Measurements from ENCODE around the gene ERFE. TPM values are rescaled to one million over a fixed set of nuclear protein-coding genes. Genes with fewer than 3 reads are reported as not detected.

ERFE gene
- total RNA-seq, 4 donors from 2014 or later = 0.83 TPM; not detected in 3

- no peak for TF ChIP-seq POLR2A (IDR thresholded peaks at IDR 0.05)
- intact Hi-C loops (cut with DNase I; ENCODE audit: low total_unique reads) = no loop called here
- H3K27ac ChIP-seq = no peak overlapping the region
- no peaks in the 10 kb centered on the region for H3K9me3 ChIP-seq
- H3K36me3 ChIP-seq = no peaks in the 10 kb centered on the region
- peaks cover 5 to 12% of the 10 kb centered on the region in 2 donors for H3K4me1 ChIP-seq
- H3K27me3 ChIP-seq = no peaks in the 10 kb centered on the region
- no peak for DNase-seq
- H3K4me3 ChIP-seq = no peak overlapping the region
These were observed 12.9 kb downstream of the ERFE start for GRCh38 chr2:238171575-238172187.

- TF ChIP-seq POLR2A (IDR thresholded peaks at IDR 0.05) = no peak
- TF ChIP-seq CTCF (IDR thresholded peaks at IDR 0.05) = no peak
- Histone ChIP-seq H3K9me3 (no peaks in the 10 kb centered on the region), H3K27me3 (no peaks in the 10 kb centered on the region), H3K4me3 (no peak overlapping the region), H3K27ac (no peak overlapping the region), H3K36me3 (no peaks in the 10 kb centered on the region), H3K4me1 (peaks cover 5 to 12% of the 10 kb centered on the region in 2 donors)
- intact Hi-C loops (cut with DNase I; ENCODE audit: low total_unique reads) = no loop called here
- DNase-seq = no peak
These were observed 13.7 kb downstream of the ERFE start for GRCh38 chr2:238172439-238172838.

- no peaks in the 10 kb centered on the region for H3K36me3 ChIP-seq
- no peaks in the 10 kb centered on the region for H3K9me3 ChIP-seq
- DNase-seq = no peak
- no peak overlapping the region for H3K27ac ChIP-seq
- H3K4me3 ChIP-seq = no peak overlapping the region
- H3K4me1 ChIP-seq = peaks cover 5 to 12% of the 10 kb centered on the region in 2 donors
- H3K27me3 ChIP-seq = no peaks in the 10 kb centered on the region
- intact Hi-C loops (cut with DNase I; ENCODE audit: low total_unique reads) = no loop called here
- no peak for TF ChIP-seq POLR2A (IDR thresholded peaks at IDR 0.05)
- no peak for TF ChIP-seq CTCF (IDR thresholded peaks at IDR 0.05)
These were observed 14.9 kb downstream of the ERFE start for GRCh38 chr2:238173692-238174091.

GRCh38 chr2:238174291-238174690 is 15.5 kb downstream of the ERFE start:
- no peak for DNase-seq
- H3K9me3 ChIP-seq = no peaks in the 10 kb centered on the region
- intact Hi-C loops (cut with DNase I; ENCODE audit: low total_unique reads) = no loop called here
- TF ChIP-seq CTCF (IDR thresholded peaks at IDR 0.05) (no peak), POLR2A (IDR thresholded peaks at IDR 0.05) (no peak)
- H3K4me3 ChIP-seq = no peak overlapping the region
- H3K27me3 ChIP-seq = no peaks in the 10 kb centered on the region
- no peaks in the 10 kb centered on the region for H3K36me3 ChIP-seq
- H3K4me1 ChIP-seq = peaks cover 5 to 12% of the 10 kb centered on the region in 2 donors
- H3K27ac ChIP-seq = no peak overlapping the region

GRCh38 chr2:238174701-238175100 is 15.9 kb downstream of the ERFE start:
- no peak for DNase-seq
- Histone ChIP-seq H3K36me3 (no peaks in the 10 kb centered on the region), H3K9me3 (no peaks in the 10 kb centered on the region), H3K27ac (no peak overlapping the region), H3K4me3 (no peak overlapping the region), H3K27me3 (no peaks in the 10 kb centered on the region), H3K4me1 (peaks cover 2 to 7% of the 10 kb centered on the region in 2 donors)
- TF ChIP-seq POLR2A (IDR thresholded peaks at IDR 0.05) (no peak), CTCF (IDR thresholded peaks at IDR 0.05) (no peak)
- intact Hi-C loops (cut with DNase I; ENCODE audit: low total_unique reads) = no loop called here

GRCh38 chr2:238176613-238177012 is 17.8 kb downstream of the ERFE start:
- Histone ChIP-seq H3K4me1 (no peaks in the 10 kb centered on the region), H3K9me3 (no peaks in the 10 kb centered on the region), H3K36me3 (no peaks in the 10 kb centered on the region), H3K4me3 (no peak overlapping the region), H3K27ac (no peak overlapping the region), H3K27me3 (no peaks in the 10 kb centered on the region)
- no peak for DNase-seq
- TF ChIP-seq CTCF (IDR thresholded peaks at IDR 0.05) (no peak), POLR2A (IDR thresholded peaks at IDR 0.05) (no peak)
- intact Hi-C loops (cut with DNase I; ENCODE audit: low total_unique reads) = no loop called here
